ENCODE data around the gene FBLN2.

FBLN2 gene

DNA sequence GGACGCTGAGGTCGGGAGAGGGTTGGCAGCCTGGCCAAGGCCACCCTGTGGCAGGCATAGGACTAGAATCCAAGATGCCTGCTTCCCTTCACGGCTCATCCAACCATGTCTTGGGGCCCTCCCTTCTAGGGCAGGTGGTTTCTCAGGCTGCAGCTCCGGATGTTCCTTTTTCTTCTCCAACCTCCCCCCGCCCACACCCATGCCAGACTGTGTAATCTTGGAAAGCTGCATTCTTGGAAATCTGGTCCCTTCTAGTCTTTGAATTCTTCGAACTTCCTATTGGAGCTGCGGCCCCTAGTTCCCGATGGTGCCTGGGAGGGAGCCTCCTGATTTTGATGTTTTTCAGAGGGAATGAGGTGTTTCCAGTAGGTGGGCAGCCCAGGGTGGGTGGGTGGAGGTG, 109.8 kb downstream of the FBLN2 start:
- Histone ChIP-seq H3K23ac (ENCODE audit: low read length in 2 of 2) (no peak overlapping the region), H3K9ac (ENCODE audit: low read length) (no peak overlapping the region), H2BK15ac (ENCODE audit: low read depth, poor library complexity, severe bottlenecking) (no peak overlapping the region), H4K8ac (ENCODE audit: low read length) (no peak overlapping the region), H2BK12ac (ENCODE audit: low read length in 2 of 2) (no peak overlapping the region), H3K36me3 (ENCODE audit: control insufficient read depth in 1 of 2, insufficient read depth in 2 of 2, low read depth in 1 of 2, low read length in 2 of 2) (no peaks in the 10 kb centered on the region), H2AFZ (ENCODE audit: low read depth, low read length) (no peak overlapping the region), H3K4me1 (ENCODE audit: control insufficient read depth, insufficient read depth, low read depth, low read length) (peaks cover 7% of the 10 kb centered on the region), H3K18ac (ENCODE audit: low read depth in 1 of 2, low read length in 2 of 2) (no peak overlapping the region), H3K14ac (ENCODE audit: low read length in 2 of 2) (no peak overlapping the region), H3K79me1 (replicated peaks; ENCODE audit: low read length, poor library complexity, severe bottlenecking) (no peaks in the 10 kb centered on the region), H2BK120ac (ENCODE audit: low read depth, low read length) (no peak overlapping the region), H2AK5ac (ENCODE audit: low read length, severe bottlenecking) (no peak overlapping the region), H3K4me3 (ENCODE audit: insufficient read depth in 1 of 2, low read depth in 1 of 2, low read length in 2 of 2) (no peak overlapping the region), H3K4me2 (ENCODE audit: low read length, poor library complexity, severe bottlenecking) (no peak overlapping the region), H3K27me3 (ENCODE audit: control insufficient read depth in 1 of 2, insufficient read depth in 1 of 2, low read length in 2 of 2) (peaks cover 51 to 64% of the 10 kb centered on the region in 2 experiments), H3K9me3 (ENCODE audit: control insufficient read depth, low read length) (no peaks in the 10 kb centered on the region), H3K27ac (ENCODE audit: low read length, poor library complexity, severe bottlenecking) (no peak overlapping the region), H3K4ac (ENCODE audit: low read depth in 1 of 2, low read length in 2 of 2) (no peak overlapping the region), H4K91ac (ENCODE audit: low read length) (no peak overlapping the region), H2BK5ac (ENCODE audit: low read depth, low read length, poor library complexity, severe bottlenecking) (no peak overlapping the region)
- 81% methylated on average over 8 of the region's 8 CpGs for WGBS
- DNase-seq = no peak

GRCh38 chr3:13659221-13659969, 110.5 kb downstream of the FBLN2 start:
- H3K27ac ChIP-seq (ENCODE audit: low read length, poor library complexity, severe bottlenecking) = no peak overlapping the region
- H2AK5ac ChIP-seq (ENCODE audit: low read length, severe bottlenecking) = no peak overlapping the region
- no peak overlapping the region for H3K9ac ChIP-seq (ENCODE audit: low read length)
- H2BK120ac ChIP-seq (ENCODE audit: low read depth, low read length) = no peak overlapping the region
- H4K8ac ChIP-seq (ENCODE audit: low read length) = no peak overlapping the region
- H2BK15ac ChIP-seq (ENCODE audit: low read depth, poor library complexity, severe bottlenecking) = no peak overlapping the region
- H3K14ac ChIP-seq (ENCODE audit: low read length in 2 of 2) = no peak overlapping the region
- 82% methylated on average over 10 of the region's 12 CpGs for WGBS
- peaks cover 7% of the 10 kb centered on the region for H3K4me1 ChIP-seq (ENCODE audit: control insufficient read depth, insufficient read depth, low read depth, low read length)
- no peak overlapping the region for H2BK12ac ChIP-seq (ENCODE audit: low read length in 2 of 2)
- no peak overlapping the region for H3K4me2 ChIP-seq (ENCODE audit: low read length, poor library complexity, severe bottlenecking)
- no peak overlapping the region for H3K18ac ChIP-seq (ENCODE audit: low read depth in 1 of 2, low read length in 2 of 2)
- H3K4ac ChIP-seq (ENCODE audit: low read depth in 1 of 2, low read length in 2 of 2) = no peak overlapping the region
- H2AFZ ChIP-seq (ENCODE audit: low read depth, low read length) = no peak overlapping the region
- no peak for DNase-seq
- H3K23ac ChIP-seq (ENCODE audit: low read length in 2 of 2) = no peak overlapping the region
- H4K91ac ChIP-seq (ENCODE audit: low read length) = no peak overlapping the region
- H3K79me1 ChIP-seq (replicated peaks; ENCODE audit: low read length, poor library complexity, severe bottlenecking) = no peaks in the 10 kb centered on the region
- H3K4me3 ChIP-seq (ENCODE audit: insufficient read depth in 1 of 2, low read depth in 1 of 2, low read length in 2 of 2) = no peak overlapping the region
- H3K9me3 ChIP-seq (ENCODE audit: control insufficient read depth, low read length) = no peaks in the 10 kb centered on the region
- peaks cover 44 to 71% of the 10 kb centered on the region in 2 experiments for H3K27me3 ChIP-seq (ENCODE audit: control insufficient read depth in 1 of 2, insufficient read depth in 1 of 2, low read length in 2 of 2)
- no peaks in the 10 kb centered on the region for H3K36me3 ChIP-seq (ENCODE audit: control insufficient read depth in 1 of 2, insufficient read depth in 2 of 2, low read depth in 1 of 2, low read length in 2 of 2)
- no peak overlapping the region for H2BK5ac ChIP-seq (ENCODE audit: low read depth, low read length, poor library complexity, severe bottlenecking)

GRCh38 chr3:13660042-13660874, 111.3 kb downstream of the FBLN2 start:
- 87% methylated on average over 3 of the region's 3 CpGs for WGBS

DNA sequence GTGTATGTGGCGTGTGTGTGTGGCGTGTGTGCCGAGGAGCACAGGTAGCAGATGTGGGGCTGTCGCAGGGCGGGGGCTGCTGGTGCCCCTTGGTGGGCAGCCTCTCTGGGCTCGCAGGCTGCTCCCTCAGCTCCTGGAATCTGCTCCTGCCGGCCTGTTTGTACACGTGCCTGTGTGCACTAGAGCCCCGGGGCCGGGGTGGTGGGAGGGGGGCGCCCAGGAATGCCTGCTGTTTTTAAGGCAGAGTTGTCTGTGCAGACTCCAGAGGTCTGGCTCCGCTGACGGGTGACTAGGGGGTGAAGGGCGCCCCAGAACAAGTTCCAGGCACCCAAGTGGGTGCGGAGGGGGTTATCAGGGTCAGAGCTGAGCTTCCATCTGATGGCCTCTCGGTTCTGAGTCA, 112.2 kb downstream of the FBLN2 start:
- Histone ChIP-seq H4K91ac (ENCODE audit: low read length) (no peak overlapping the region), H2BK12ac (ENCODE audit: low read length in 2 of 2) (no peak overlapping the region), H3K4me2 (ENCODE audit: low read length, poor library complexity, severe bottlenecking) (no peak overlapping the region), H3K14ac (ENCODE audit: low read length in 2 of 2) (no peak overlapping the region), H3K79me1 (replicated peaks; ENCODE audit: low read length, poor library complexity, severe bottlenecking) (no peaks in the 10 kb centered on the region), H3K9me3 (ENCODE audit: control insufficient read depth, low read length) (no peaks in the 10 kb centered on the region), H3K4me3 (ENCODE audit: insufficient read depth in 1 of 2, low read depth in 1 of 2, low read length in 2 of 2) (no peak overlapping the region), H2AK5ac (ENCODE audit: low read length, severe bottlenecking) (no peak overlapping the region), H4K8ac (ENCODE audit: low read length) (no peak overlapping the region), H3K36me3 (ENCODE audit: control insufficient read depth in 1 of 2, insufficient read depth in 2 of 2, low read depth in 1 of 2, low read length in 2 of 2) (no peaks in the 10 kb centered on the region), H2BK120ac (ENCODE audit: low read depth, low read length) (no peak overlapping the region), H3K18ac (ENCODE audit: low read depth in 1 of 2, low read length in 2 of 2) (no peak overlapping the region), H2BK15ac (ENCODE audit: low read depth, poor library complexity, severe bottlenecking) (no peak overlapping the region), H2BK5ac (ENCODE audit: low read depth, low read length, poor library complexity, severe bottlenecking) (no peak overlapping the region), H2AFZ (ENCODE audit: low read depth, low read length) (no peak overlapping the region), H3K27me3 (ENCODE audit: control insufficient read depth in 1 of 2, insufficient read depth in 1 of 2, low read length in 2 of 2) (peaks cover 45 to 74% of the 10 kb centered on the region in 2 experiments), H3K4ac (ENCODE audit: low read depth in 1 of 2, low read length in 2 of 2) (no peak overlapping the region), H3K23ac (ENCODE audit: low read length in 2 of 2) (no peak overlapping the region), H3K9ac (ENCODE audit: low read length) (no peak overlapping the region), H3K4me1 (ENCODE audit: control insufficient read depth, insufficient read depth, low read depth, low read length) (peaks cover 3% of the 10 kb centered on the region), H3K27ac (ENCODE audit: low read length, poor library complexity, severe bottlenecking) (no peak overlapping the region)
- WGBS = 88% methylated on average over 16 of the region's 16 CpGs
- DNase-seq = no peak

More at GRCh38 chr3:13660042-13660874, 111.3 kb downstream of the FBLN2 start:
- Histone ChIP-seq H3K79me1 (replicated peaks; ENCODE audit: low read length, poor library complexity, severe bottlenecking) (no peaks in the 10 kb centered on the region), H3K23ac (ENCODE audit: low read length in 2 of 2) (no peak overlapping the region), H2AFZ (ENCODE audit: low read depth, low read length) (no peak overlapping the region), H4K91ac (ENCODE audit: low read length) (no peak overlapping the region), H3K4me2 (ENCODE audit: low read length, poor library complexity, severe bottlenecking) (no peak overlapping the region), H3K27ac (ENCODE audit: low read length, poor library complexity, severe bottlenecking) (no peak overlapping the region), H3K14ac (ENCODE audit: low read length in 2 of 2) (no peak overlapping the region), H3K4me3 (ENCODE audit: insufficient read depth in 1 of 2, low read depth in 1 of 2, low read length in 2 of 2) (no peak overlapping the region), H3K9me3 (ENCODE audit: control insufficient read depth, low read length) (no peaks in the 10 kb centered on the region), H3K36me3 (ENCODE audit: control insufficient read depth in 1 of 2, insufficient read depth in 2 of 2, low read depth in 1 of 2, low read length in 2 of 2) (no peaks in the 10 kb centered on the region), H2BK12ac (ENCODE audit: low read length in 2 of 2) (no peak overlapping the region), H4K8ac (ENCODE audit: low read length) (no peak overlapping the region), H3K4me1 (ENCODE audit: control insufficient read depth, insufficient read depth, low read depth, low read length) (peaks cover 5% of the 10 kb centered on the region), H3K4ac (ENCODE audit: low read depth in 1 of 2, low read length in 2 of 2) (no peak overlapping the region), H2BK5ac (ENCODE audit: low read depth, low read length, poor library complexity, severe bottlenecking) (no peak overlapping the region), H3K27me3 (ENCODE audit: control insufficient read depth in 1 of 2, insufficient read depth in 1 of 2, low read length in 2 of 2) (peaks cover 43 to 73% of the 10 kb centered on the region in 2 experiments), H2AK5ac (ENCODE audit: low read length, severe bottlenecking) (no peak overlapping the region), H2BK120ac (ENCODE audit: low read depth, low read length) (no peak overlapping the region), H3K9ac (ENCODE audit: low read length) (no peak overlapping the region), H3K18ac (ENCODE audit: low read depth in 1 of 2, low read length in 2 of 2) (no peak overlapping the region), H2BK15ac (ENCODE audit: low read depth, poor library complexity, severe bottlenecking) (no peak overlapping the region)
- DNase-seq = no peak

All from mesenchymal stem cell (in vitro differentiated cells and primary cell).